Measurements from ENCODE around the gene EPG5. TPM values are rescaled to one million over a fixed set of nuclear protein-coding genes. Genes with fewer than 3 reads are reported as not detected.

EPG5 gene
- total and polyA plus RNA-seq, 10 of the 15 experiments (the other 5 are each of a cell fraction or from before 2014, with no cell fraction given): 1.9 to 27.7 (median 9.0) TPM

DNA sequence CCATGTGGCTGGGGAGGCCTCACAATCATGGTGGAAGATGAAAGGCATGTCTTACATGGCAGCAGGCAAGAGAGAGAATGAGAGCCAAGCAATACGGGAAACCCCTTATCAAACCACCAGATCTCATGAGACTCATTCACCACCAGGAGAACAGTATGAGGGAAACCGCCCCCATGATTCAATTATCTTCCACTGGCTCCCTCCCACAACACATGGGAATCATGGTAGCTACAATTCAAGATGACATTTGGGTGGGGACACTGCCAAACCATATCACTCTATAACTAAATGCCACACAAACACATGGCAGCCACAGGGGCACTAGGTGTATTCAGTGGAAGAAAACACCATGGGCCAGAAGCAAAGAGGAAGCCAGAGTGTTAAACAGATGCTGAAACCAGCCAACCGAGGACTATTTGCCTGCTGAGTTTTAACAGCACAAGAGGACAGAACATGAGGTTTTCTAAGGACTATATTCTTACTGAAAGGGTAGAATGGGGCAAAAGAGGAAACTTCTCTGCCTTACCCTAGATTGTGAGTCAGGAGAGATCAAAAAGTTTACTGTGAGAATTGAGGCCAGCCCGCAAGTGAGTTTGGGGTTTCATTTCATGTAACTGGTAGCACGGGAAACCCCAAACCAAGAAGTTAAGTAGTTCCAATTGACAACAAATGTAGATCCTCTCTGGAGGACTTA is 92.5 kb downstream of the EPG5 start (continued):
- TF ChIP-seq, protein P1, sequence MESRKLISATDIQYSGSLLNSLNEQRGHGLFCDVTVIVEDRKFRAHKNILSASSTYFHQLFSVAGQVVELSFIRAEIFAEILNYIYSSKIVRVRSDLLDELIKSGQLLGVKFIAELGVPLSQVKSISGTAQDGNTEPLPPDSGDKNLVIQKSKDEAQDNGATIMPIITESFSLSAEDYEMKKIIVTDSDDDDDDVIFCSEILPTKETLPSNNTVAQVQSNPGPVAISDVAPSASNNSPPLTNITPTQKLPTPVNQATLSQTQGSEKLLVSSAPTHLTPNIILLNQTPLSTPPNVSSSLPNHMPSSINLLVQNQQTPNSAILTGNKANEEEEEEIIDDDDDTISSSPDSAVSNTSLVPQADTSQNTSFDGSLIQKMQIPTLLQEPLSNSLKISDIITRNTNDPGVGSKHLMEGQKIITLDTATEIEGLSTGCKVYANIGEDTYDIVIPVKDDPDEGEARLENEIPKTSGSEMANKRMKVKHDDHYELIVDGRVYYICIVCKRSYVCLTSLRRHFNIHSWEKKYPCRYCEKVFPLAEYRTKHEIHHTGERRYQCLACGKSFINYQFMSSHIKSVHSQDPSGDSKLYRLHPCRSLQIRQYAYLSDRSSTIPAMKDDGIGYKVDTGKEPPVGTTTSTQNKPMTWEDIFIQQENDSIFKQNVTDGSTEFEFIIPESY (IDR thresholded peaks at IDR 0.05): no peak
- TF ChIP-seq NFYA (IDR thresholded peaks at IDR 0.05; ENCODE audit: borderline replicate concordance, low read depth, low read length): no peak
- 0 out of 2 replicates have a peak, but pooled peaks have one; percentile 10 for TF ChIP-seq SMARCA5 (IDR thresholded peaks at IDR 0.05)
- no peak for TF ChIP-seq ZBED1 (IDR thresholded peaks at IDR 0.05; ENCODE audit: borderline replicate concordance)
- no peak for TF ChIP-seq POLR2AphosphoS2 (IDR thresholded peaks at IDR 0.05; ENCODE audit: low read depth, low read length)
- TF ChIP-seq CBX3 (IDR thresholded peaks at IDR 0.05; ENCODE audit: borderline replicate concordance, low read depth): no peak
- 0 out of 2 replicates have a peak, but pooled peaks have one; percentile 13 for TF ChIP-seq TBL1XR1 (IDR thresholded peaks at IDR 0.05; ENCODE audit: low read depth, low read length)
- TF ChIP-seq ZNF24 (IDR thresholded peaks at IDR 0.05): 0 out of 2 replicates have a peak, but pooled peaks have one; percentile 25
- TF ChIP-seq, protein P2, sequence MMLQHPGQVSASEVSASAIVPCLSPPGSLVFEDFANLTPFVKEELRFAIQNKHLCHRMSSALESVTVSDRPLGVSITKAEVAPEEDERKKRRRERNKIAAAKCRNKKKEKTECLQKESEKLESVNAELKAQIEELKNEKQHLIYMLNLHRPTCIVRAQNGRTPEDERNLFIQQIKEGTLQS (IDR thresholded peaks at IDR 0.05; ENCODE audit: borderline replicate concordance, extremely low read depth, low read depth, low read length): no peak
- TF ChIP-seq, protein P3, sequence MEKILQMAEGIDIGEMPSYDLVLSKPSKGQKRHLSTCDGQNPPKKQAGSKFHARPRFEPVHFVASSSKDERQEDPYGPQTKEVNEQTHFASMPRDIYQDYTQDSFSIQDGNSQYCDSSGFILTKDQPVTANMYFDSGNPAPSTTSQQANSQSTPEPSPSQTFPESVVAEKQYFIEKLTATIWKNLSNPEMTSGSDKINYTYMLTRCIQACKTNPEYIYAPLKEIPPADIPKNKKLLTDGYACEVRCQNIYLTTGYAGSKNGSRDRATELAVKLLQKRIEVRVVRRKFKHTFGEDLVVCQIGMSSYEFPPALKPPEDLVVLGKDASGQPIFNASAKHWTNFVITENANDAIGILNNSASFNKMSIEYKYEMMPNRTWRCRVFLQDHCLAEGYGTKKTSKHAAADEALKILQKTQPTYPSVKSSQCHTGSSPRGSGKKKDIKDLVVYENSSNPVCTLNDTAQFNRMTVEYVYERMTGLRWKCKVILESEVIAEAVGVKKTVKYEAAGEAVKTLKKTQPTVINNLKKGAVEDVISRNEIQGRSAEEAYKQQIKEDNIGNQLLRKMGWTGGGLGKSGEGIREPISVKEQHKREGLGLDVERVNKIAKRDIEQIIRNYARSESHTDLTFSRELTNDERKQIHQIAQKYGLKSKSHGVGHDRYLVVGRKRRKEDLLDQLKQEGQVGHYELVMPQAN (conservative IDR thresholded peaks at IDR 0.05): 0 out of 2 replicates have a peak, but pooled peaks have one; percentile 29
- TF ChIP-seq, protein P4, sequence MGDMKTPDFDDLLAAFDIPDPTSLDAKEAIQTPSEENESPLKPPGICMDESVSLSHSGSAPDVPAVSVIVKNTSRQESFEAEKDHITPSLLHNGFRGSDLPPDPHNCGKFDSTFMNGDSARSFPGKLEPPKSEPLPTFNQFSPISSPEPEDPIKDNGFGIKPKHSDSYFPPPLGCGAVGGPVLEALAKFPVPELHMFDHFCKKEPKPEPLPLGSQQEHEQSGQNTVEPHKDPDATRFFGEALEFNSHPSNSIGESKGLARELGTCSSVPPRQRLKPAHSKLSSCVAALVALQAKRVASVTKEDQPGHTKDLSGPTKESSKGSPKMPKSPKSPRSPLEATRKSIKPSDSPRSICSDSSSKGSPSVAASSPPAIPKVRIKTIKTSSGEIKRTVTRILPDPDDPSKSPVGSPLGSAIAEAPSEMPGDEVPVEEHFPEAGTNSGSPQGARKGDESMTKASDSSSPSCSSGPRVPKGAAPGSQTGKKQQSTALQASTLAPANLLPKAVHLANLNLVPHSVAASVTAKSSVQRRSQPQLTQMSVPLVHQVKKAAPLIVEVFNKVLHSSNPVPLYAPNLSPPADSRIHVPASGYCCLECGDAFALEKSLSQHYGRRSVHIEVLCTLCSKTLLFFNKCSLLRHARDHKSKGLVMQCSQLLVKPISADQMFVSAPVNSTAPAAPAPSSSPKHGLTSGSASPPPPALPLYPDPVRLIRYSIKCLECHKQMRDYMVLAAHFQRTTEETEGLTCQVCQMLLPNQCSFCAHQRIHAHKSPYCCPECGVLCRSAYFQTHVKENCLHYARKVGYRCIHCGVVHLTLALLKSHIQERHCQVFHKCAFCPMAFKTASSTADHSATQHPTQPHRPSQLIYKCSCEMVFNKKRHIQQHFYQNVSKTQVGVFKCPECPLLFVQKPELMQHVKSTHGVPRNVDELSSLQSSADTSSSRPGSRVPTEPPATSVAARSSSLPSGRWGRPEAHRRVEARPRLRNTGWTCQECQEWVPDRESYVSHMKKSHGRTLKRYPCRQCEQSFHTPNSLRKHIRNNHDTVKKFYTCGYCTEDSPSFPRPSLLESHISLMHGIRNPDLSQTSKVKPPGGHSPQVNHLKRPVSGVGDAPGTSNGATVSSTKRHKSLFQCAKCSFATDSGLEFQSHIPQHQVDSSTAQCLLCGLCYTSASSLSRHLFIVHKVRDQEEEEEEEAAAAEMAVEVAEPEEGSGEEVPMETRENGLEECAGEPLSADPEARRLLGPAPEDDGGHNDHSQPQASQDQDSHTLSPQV (IDR thresholded peaks at IDR 0.05): no peak
- no peak for TF ChIP-seq POU2F2 (IDR thresholded peaks at IDR 0.05; ENCODE audit: borderline replicate concordance, low read depth, low read length)
- TF ChIP-seq BRCA1 (IDR thresholded peaks at IDR 0.05; ENCODE audit: low read depth, low read length): no peak
- no peak for TF ChIP-seq SUZ12 (IDR thresholded peaks at IDR 0.05; ENCODE audit: unreplicated experiment)
- TF ChIP-seq ASH2L (IDR thresholded peaks at IDR 0.05; ENCODE audit: borderline replicate concordance, low read depth): no peak; the same call in 1 of the 2 replicates
- TF ChIP-seq, protein P5, sequence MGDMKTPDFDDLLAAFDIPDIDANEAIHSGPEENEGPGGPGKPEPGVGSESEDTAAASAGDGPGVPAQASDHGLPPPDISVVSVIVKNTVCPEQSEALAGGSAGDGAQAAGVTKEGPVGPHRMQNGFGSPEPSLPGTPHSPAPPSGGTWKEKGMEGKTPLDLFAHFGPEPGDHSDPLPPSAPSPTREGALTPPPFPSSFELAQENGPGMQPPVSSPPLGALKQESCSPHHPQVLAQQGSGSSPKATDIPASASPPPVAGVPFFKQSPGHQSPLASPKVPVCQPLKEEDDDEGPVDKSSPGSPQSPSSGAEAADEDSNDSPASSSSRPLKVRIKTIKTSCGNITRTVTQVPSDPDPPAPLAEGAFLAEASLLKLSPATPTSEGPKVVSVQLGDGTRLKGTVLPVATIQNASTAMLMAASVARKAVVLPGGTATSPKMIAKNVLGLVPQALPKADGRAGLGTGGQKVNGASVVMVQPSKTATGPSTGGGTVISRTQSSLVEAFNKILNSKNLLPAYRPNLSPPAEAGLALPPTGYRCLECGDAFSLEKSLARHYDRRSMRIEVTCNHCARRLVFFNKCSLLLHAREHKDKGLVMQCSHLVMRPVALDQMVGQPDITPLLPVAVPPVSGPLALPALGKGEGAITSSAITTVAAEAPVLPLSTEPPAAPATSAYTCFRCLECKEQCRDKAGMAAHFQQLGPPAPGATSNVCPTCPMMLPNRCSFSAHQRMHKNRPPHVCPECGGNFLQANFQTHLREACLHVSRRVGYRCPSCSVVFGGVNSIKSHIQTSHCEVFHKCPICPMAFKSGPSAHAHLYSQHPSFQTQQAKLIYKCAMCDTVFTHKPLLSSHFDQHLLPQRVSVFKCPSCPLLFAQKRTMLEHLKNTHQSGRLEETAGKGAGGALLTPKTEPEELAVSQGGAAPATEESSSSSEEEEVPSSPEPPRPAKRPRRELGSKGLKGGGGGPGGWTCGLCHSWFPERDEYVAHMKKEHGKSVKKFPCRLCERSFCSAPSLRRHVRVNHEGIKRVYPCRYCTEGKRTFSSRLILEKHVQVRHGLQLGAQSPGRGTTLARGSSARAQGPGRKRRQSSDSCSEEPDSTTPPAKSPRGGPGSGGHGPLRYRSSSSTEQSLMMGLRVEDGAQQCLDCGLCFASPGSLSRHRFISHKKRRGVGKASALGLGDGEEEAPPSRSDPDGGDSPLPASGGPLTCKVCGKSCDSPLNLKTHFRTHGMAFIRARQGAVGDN (IDR thresholded peaks at IDR 0.05): 0 out of 2 replicates have a peak, but pooled peaks have one; percentile 11
